Activated CD4-positive, alpha-beta T cell treated with anti-CD3 and anti-CD28 coated beads for 36 hours (primary cell): ENCODE results near the gene CYP26A1. TPM values are rescaled to one million over a fixed set of nuclear protein-coding genes. Genes with fewer than 3 reads are reported as not detected.
"Not testable (repeated sequence)": the region's sequence is repeated elsewhere in the genome, so short reads cannot be mapped to it uniquely, and the experiment has no call there.

Experiments used
- ATAC-seq: fragments of 200-7000 bp; cut with Tn5 transposase; one replicate; pipeline ENCODE4 v1.10.0; 2021; ENCODE audit warnings: mild to moderate bottlenecking, moderate library complexity
- CTCF ChIA-PET: fragments of 350-600 bp; sonication (Branson Sonifier 250); formaldehyde crosslinking; loops from one replicate; lab custom pipeline; 2021; ENCODE audit warnings: antibody characterized with exemption; lab: Charles Lee
- POLR2A ChIA-PET: fragments of 350-600 bp; sonication (Branson Sonifier 250); formaldehyde crosslinking; loops from one replicate; lab custom pipeline; 2021; ENCODE audit warnings: antibody characterized with exemption, inconsistent platforms; lab: Charles Lee
- DNase-seq: peaks from one replicate; pipeline ENCODE4 v3.0.0-alpha.2; 2020
- H3K27ac Mint-ChIP-seq: one replicate; pipeline ENCODE4 v1.8.0; 2021; ENCODE audit warnings: mixed read lengths
- H3K27me3 Mint-ChIP-seq: one replicate; pipeline ENCODE4 v1.8.0; 2021; ENCODE audit warnings: mixed read lengths
- H3K36me3 Mint-ChIP-seq: one replicate; pipeline ENCODE4 v1.8.0; 2021; ENCODE audit warnings: low read depth, mixed read lengths
- H3K4me1 Mint-ChIP-seq: one replicate; pipeline ENCODE4 v1.8.0; 2021; ENCODE audit warnings: mixed read lengths
- H3K4me3 Mint-ChIP-seq: one replicate; pipeline ENCODE4 v1.8.0; 2021; ENCODE audit warnings: mild to moderate bottlenecking, moderate library complexity, mixed read lengths
- H3K9me3 Mint-ChIP-seq: one replicate; pipeline ENCODE4 v1.8.0; 2021; ENCODE audit warnings: low read depth, mixed read lengths
- intact Hi-C, 2 experiments: fragments of 100-400 bp; cut with DNase I in 1 of 2; cut with micrococcal nuclease in 1 of 2; formaldehyde crosslinking; loops; one replicate each; pipeline versions ENCODE4 v1.14.2 to v1.15.1; 2022 to 2024; cut with DNase I, micrococcal nuclease
- total RNA-seq, 2 experiments: library from RNA; stranded (reverse); gene quantifications; one replicate each; pipeline ENCODE4 v1.2.3, GENCODE V29; 2021

Gene CYP26A1
- total RNA-seq, 2 experiments from 2014 or later: not detected

GRCh38 chr10:93098816-93099215, 25.1 kb downstream of the CYP26A1 start:
- Mint-ChIP-seq H3K27ac (no peak overlapping the region), H3K27me3 (no peaks in the 10 kb centered on the region), H3K4me3 (no peak overlapping the region), H3K36me3 (peaks cover 3% of the 10 kb centered on the region), H3K4me1 (no peaks in the 10 kb centered on the region), H3K9me3 (peaks cover 1% of the 10 kb centered on the region)
- CTCF ChIA-PET: no interaction called here
- intact Hi-C loops: no loop called here
- no peak for ATAC-seq
- POLR2A ChIA-PET: no interaction called here
- no peak for DNase-seq

DNA sequence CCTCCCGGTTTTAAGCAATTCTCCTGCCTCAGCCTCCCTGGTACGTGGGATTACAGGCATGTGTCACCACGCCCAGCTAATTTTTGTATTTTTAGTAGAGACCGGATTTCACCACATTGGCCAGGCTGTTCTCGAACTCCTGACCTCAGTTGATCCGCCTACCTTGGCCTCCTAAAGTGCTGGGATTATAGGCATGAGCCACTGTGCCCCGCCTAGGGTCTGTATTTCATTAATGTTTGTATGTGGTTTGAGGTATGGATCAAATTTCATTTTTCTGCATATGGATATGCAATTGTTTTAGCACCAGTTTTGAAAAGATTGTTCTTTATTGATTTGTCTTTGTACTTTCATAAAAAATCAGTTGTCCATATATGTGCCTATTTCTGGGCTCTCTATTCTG, 26.0 kb downstream of the CYP26A1 start:
- DNase-seq: no peak
- ATAC-seq: no peak
- intact Hi-C loops: no loop called here
- peaks cover 3% of the 10 kb centered on the region for H3K9me3 Mint-ChIP-seq
- no peak overlapping the region for H3K27ac Mint-ChIP-seq
- H3K36me3 Mint-ChIP-seq: peaks cover 4% of the 10 kb centered on the region
- no peaks in the 10 kb centered on the region for H3K4me1 Mint-ChIP-seq
- H3K27me3 Mint-ChIP-seq: no peaks in the 10 kb centered on the region
- ChIA-PET CTCF (no interaction called here), POLR2A (no interaction called here)
- no peak overlapping the region for H3K4me3 Mint-ChIP-seq

DNA sequence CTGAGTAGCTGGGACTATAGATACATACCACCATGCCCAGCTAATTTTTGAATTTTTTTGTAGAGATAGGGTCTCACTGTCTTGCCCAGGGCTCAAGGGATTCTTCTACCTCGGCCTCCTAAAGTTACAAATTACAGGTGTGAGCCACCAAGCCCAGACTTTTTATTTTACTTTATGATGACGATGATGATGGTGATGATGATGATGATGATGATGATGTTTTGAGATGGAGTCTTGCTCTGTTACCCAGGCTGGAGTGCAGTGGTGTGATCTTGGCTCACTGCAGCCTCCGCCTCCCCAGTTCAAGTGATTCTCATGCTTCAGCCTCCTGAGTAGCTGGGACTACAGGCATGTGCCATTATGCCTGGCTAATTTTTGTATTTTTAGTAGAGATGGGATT, 27.5 kb downstream of the CYP26A1 start:
- POLR2A ChIA-PET, CTCF ChIA-PET, H3K4me1 Mint-ChIP-seq, H3K27ac Mint-ChIP-seq, H3K36me3 Mint-ChIP-seq, ATAC-seq, H3K4me3 Mint-ChIP-seq, H3K27me3 Mint-ChIP-seq, DNase-seq, intact Hi-C loops, H3K9me3 Mint-ChIP-seq: not testable (repeated sequence)

GRCh38 chr10:93103953-93104352, 30.3 kb downstream of the CYP26A1 start:
- no peak for ATAC-seq
- ChIA-PET CTCF (interaction anchor here (1.1 kb wide), 1 partner anchor 23 kb away, joined by 4 read pairs; no protein-coding TSS in a partner anchor), POLR2A (no interaction called here)
- peaks cover 3% of the 10 kb centered on the region for H3K9me3 Mint-ChIP-seq
- H3K36me3 Mint-ChIP-seq: peaks cover 4% of the 10 kb centered on the region
- no peaks in the 10 kb centered on the region for H3K27me3 Mint-ChIP-seq
- no peak overlapping the region for H3K4me3 Mint-ChIP-seq
- H3K27ac Mint-ChIP-seq: no peak overlapping the region
- no peak for DNase-seq
- no peaks in the 10 kb centered on the region for H3K4me1 Mint-ChIP-seq
- intact Hi-C loops: no loop called here

- no peak overlapping the region for H3K4me3 Mint-ChIP-seq
- no peaks in the 10 kb centered on the region for H3K4me1 Mint-ChIP-seq
- intact Hi-C loops: no loop called here
- H3K9me3 Mint-ChIP-seq: peaks cover 3% of the 10 kb centered on the region
- ATAC-seq: no peak
- H3K27ac Mint-ChIP-seq: no peak overlapping the region
- CTCF ChIA-PET: interaction anchor here (0.7 to 1.0 kb wide), 2 partner anchors 11 to 331 kb away, joined by 3 read pairs; no protein-coding TSS in a partner anchor
- POLR2A ChIA-PET: no interaction called here
- peaks cover 4% of the 10 kb centered on the region for H3K36me3 Mint-ChIP-seq
- no peak for DNase-seq
- H3K27me3 Mint-ChIP-seq: peaks cover 3% of the 10 kb centered on the region
These were observed 33.0 kb downstream of the CYP26A1 start for GRCh38 chr10:93106631-93107072.

DNA sequence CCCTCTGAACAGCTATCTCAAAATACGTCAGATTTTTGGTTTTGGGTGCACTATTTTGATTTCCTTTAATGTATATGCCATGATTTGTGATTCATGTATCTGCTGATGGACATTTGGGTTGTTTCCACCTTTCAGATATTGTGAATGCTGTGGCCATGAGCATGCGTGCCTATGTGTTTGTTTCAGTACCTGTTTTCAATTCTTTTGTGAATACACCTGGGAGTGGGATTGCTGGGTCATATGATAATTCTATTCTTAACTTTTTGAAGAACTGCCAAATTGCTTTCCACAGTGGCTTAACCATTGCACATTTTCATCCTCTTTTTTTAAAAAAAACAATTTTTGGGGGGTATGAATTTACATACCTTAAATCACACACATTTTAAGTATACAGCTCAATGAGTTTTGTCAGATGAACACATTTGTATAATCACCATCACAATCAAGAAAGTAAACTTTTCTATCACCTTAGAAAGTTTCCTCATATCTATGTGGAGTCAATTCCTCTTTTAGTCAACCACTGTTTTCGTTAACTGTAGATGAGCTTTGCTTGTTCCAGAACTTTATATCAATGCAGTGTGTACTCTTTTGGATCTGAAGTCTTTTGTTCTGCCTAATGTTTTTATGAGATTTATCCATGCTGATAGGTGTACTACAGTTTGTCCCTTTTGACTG, 36.9 kb downstream of the CYP26A1 start:
- intact Hi-C loops: loop anchor here in 1 of 2 experiments (10.0 kb wide), 1 partner anchor 374 kb away; the partner anchor contains the start of gene MYOF
- H3K27ac Mint-ChIP-seq: no peak overlapping the region
- CTCF ChIA-PET: interaction anchor here (0.7 to 1.0 kb wide), 4 partner anchors 12 to 185 kb away, joined by 3 read pairs; no protein-coding TSS in a partner anchor
- DNase-seq (no peak), ATAC-seq (no peak)
- POLR2A ChIA-PET: no interaction called here
- no peaks in the 10 kb centered on the region for H3K36me3 Mint-ChIP-seq
- peaks cover 9% of the 10 kb centered on the region for H3K27me3 Mint-ChIP-seq
- no peak overlapping the region for H3K4me3 Mint-ChIP-seq
- H3K4me1 Mint-ChIP-seq: peaks cover 4% of the 10 kb centered on the region
- H3K9me3 Mint-ChIP-seq: no peaks in the 10 kb centered on the region

GRCh38 chr10:93113042-93113441, 39.3 kb downstream of the CYP26A1 start:
- H3K9me3 Mint-ChIP-seq: no peaks in the 10 kb centered on the region
- no peaks in the 10 kb centered on the region for H3K36me3 Mint-ChIP-seq
- H3K4me1 Mint-ChIP-seq: peaks cover 11% of the 10 kb centered on the region
- peaks cover 9% of the 10 kb centered on the region for H3K27me3 Mint-ChIP-seq
- intact Hi-C loops: loop anchor here in 1 of 2 experiments (10.0 kb wide), 1 partner anchor 372 kb away; the partner anchor contains the start of gene MYOF
- H3K27ac Mint-ChIP-seq: no peak overlapping the region
- DNase-seq (no peak), ATAC-seq (no peak)
- POLR2A ChIA-PET: no interaction called here
- CTCF ChIA-PET: no interaction called here
- no peak overlapping the region for H3K4me3 Mint-ChIP-seq

DNA sequence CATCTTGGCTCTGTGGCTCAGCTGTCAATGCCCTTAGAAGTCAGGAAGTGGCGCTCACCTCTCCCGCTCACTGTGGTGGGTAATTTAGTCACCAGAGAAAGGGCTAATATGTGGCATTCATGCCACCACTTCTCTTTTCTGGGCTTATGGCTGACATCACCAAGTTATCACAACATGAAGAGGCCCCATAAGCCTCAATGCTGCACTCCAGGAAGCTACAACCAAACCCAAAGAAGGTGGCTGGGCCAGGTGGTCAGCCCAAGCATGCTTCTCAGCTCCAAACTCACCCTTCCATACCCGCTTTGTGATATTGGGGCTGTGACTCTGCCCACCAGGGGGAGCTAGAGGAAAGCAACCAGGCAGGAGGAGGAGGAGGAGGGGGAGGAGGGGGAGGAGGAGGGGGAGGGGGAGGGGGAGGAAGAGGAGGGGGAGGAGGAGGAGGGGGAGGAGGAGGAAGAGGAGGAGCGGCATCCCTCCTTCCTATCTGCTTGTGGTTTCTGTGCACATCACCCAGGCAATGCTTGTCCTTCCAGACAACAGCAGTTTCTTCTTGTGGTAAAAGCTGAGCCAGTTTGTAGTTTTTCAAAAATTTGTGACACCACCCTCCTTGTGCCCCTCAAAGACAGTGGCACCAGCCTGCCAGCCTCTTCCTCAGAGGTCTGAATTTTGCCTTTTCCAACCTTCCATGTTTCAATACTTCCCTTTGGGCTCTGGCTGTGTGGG, 42.1 kb downstream of the CYP26A1 start:
- Mint-ChIP-seq H3K27me3 (peaks cover 5% of the 10 kb centered on the region), H3K4me3 (no peak overlapping the region), H3K4me1 (peaks cover 11% of the 10 kb centered on the region), H3K9me3 (no peaks in the 10 kb centered on the region), H3K27ac (no peak overlapping the region), H3K36me3 (no peaks in the 10 kb centered on the region)
- ATAC-seq (peak; percentile 83), DNase-seq (peak; percentile 85)
- ChIA-PET CTCF (interaction anchor here (0.6 to 3.1 kb wide), 23 partner anchors 10 to 751 kb away, joined by 3 to 19 read pairs (median 4); partner anchors contain the start of gene CYP26C1), POLR2A (interaction anchor here (0.6 kb wide), 1 partner anchor 253 kb away, joined by 8 read pairs; no protein-coding TSS in a partner anchor)
- intact Hi-C loops: loop anchor here (1.0 to 10.0 kb wide), 5 partner anchors 171 to 369 kb away; partner anchors contain the start of gene MYOF (in 1 of the 2)

DNA sequence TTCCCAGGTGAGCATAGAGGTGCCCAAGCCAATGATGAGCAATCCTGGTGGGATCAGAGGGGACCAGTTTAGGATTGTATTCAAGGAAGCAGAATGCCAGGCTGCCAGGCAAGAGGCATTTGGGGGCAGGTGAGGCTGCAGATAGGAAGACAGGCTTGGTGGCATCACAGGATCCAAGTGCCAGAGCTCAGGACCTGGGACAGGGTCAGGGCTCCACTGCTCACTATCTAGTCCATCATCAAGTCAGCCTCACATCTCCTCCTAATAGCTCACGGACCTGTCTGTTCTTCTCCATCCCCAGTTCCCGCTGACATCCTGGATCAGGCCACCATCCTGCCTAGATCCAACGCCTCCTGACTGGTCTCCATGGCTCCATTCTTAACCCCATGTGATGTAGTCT, 47.6 kb downstream of the CYP26A1 start:
- ChIA-PET CTCF (interaction anchor here (1.1 to 1.8 kb wide), 2 partner anchors 44 to 154 kb away, joined by 3 to 6 read pairs; no protein-coding TSS in a partner anchor), POLR2A (no interaction called here)
- Mint-ChIP-seq H3K4me1 (peaks cover 30% of the 10 kb centered on the region), H3K9me3 (peaks cover 9% of the 10 kb centered on the region), H3K36me3 (peaks cover 8% of the 10 kb centered on the region), H3K27ac (no peak overlapping the region), H3K27me3 (no peaks in the 10 kb centered on the region), H3K4me3 (no peak overlapping the region)
- intact Hi-C loops: no loop called here
- ATAC-seq (no peak), DNase-seq (no peak)

GRCh38 chr10:93123766-93124165, 50.1 kb downstream of the CYP26A1 start:
- Mint-ChIP-seq H3K27ac (no peak overlapping the region), H3K9me3 (peaks cover 13% of the 10 kb centered on the region), H3K36me3 (peaks cover 12% of the 10 kb centered on the region), H3K4me3 (no peak overlapping the region), H3K4me1 (peaks cover 29% of the 10 kb centered on the region), H3K27me3 (no peaks in the 10 kb centered on the region)
- no peak for DNase-seq
- CTCF ChIA-PET: interaction anchor here (0.5 to 1.2 kb wide), 3 partner anchors 13 to 98 kb away, joined by 3 to 4 read pairs (median 3); no protein-coding TSS in a partner anchor
- no peak for ATAC-seq
- intact Hi-C loops: no loop called here
- POLR2A ChIA-PET: interaction anchor here (0.6 kb wide), 1 partner anchor 137 kb away, joined by 3 read pairs; no protein-coding TSS in a partner anchor

- ATAC-seq (no peak), DNase-seq (no peak)
- intact Hi-C loops: no loop called here
- Mint-ChIP-seq H3K9me3 (peaks cover 16% of the 10 kb centered on the region), H3K36me3 (peaks cover 12% of the 10 kb centered on the region), H3K4me3 (no peak overlapping the region), H3K27ac (peak overlapping the region; percentile 27), H3K27me3 (no peaks in the 10 kb centered on the region), H3K4me1 (peaks cover 29% of the 10 kb centered on the region)
- POLR2A ChIA-PET: no interaction called here
- CTCF ChIA-PET: no interaction called here
These were observed 51.1 kb downstream of the CYP26A1 start for GRCh38 chr10:93124580-93125318.
